ENCODE data around the gene OR4B1. TPM values are rescaled to one million over a fixed set of nuclear protein-coding genes. Genes with fewer than 3 reads are reported as not detected.

Gene OR4B1
- total RNA-seq, 1 experiment from 2014 or later: not detected

DNA sequence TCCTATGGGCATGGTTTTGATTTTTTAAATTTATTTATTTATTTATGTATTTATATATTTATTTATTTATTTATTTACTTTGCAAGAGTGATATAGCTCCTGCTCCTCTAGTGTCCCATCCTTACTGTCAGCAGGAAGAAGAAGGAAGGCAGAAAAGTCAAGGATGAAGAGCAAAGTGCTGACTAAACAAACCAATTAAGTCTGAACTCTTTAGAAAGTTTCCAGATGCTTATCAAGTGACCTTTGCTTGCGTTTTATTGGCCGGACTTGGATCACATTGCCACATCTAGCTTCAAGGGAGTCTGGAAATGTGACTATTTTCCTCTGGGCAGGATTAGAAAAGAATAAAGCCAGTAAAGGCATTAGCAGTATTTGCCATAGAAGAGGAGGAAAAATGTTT lies 8.7 kb upstream of the OR4B1 start:
- Histone ChIP-seq H3T11ph (ENCODE audit: low read length) (no peak overlapping the region), H3K4me2 (ENCODE audit: insufficient read depth, insufficient read length, low read length) (no peak overlapping the region), H4K5ac (ENCODE audit: insufficient read length, low read depth, low read length) (no peak overlapping the region), H3K27ac (ENCODE audit: insufficient read length, low read depth, low read length) (no peak overlapping the region), H4K20me1 (ENCODE audit: control insufficient read depth, insufficient read depth, insufficient read length) (no peaks in the 10 kb centered on the region), H2BK12ac (ENCODE audit: insufficient read length, low read depth, low read length) (no peak overlapping the region), H3K4ac (ENCODE audit: low read depth, low read length) (no peak overlapping the region), H3K56ac (ENCODE audit: insufficient read length, low read depth, low read length) (no peak overlapping the region), H4K91ac (ENCODE audit: insufficient read length, low read depth, low read length) (no peak overlapping the region), H3K23me2 (ENCODE audit: insufficient read length, low read depth, low read length, poor library complexity, severe bottlenecking) (no peaks in the 10 kb centered on the region), H2BK5ac (ENCODE audit: insufficient read length, low read length) (no peak overlapping the region), H3K4me1 (ENCODE audit: insufficient read depth, low read length) (no peaks in the 10 kb centered on the region), H3K9me3 (ENCODE audit: control insufficient read depth, low read depth, low read length) (peaks cover 51% of the 10 kb centered on the region), H2BK20ac (ENCODE audit: low read depth, low read length, poor library complexity, severe bottlenecking) (no peak overlapping the region), H2AFZ (ENCODE audit: low read length) (no peak overlapping the region), H4K8ac (replicated peaks; ENCODE audit: insufficient read length, low read depth, low read length) (no peak overlapping the region), H2BK15ac (ENCODE audit: low read depth, low read length) (no peak overlapping the region), H3K79me2 (ENCODE audit: insufficient read depth, low read length) (no peaks in the 10 kb centered on the region), H2AK5ac (ENCODE audit: insufficient read length, low read length) (no peak overlapping the region), H3K23ac (ENCODE audit: insufficient read length, low read depth, low read length) (no peak overlapping the region), H3K9ac (ENCODE audit: extremely low read depth, insufficient read length, low read length) (no peak overlapping the region), H2BK120ac (ENCODE audit: low read depth, low read length, poor library complexity, severe bottlenecking) (no peak overlapping the region), H3K14ac (ENCODE audit: insufficient read depth, low read length) (no peak overlapping the region), H3K18ac (ENCODE audit: insufficient read length, low read depth, low read length) (no peak overlapping the region), H3K79me1 (ENCODE audit: insufficient read depth, low read depth, low read length, poor library complexity, severe bottlenecking) (no peaks in the 10 kb centered on the region), H3K27me3 (ENCODE audit: insufficient read depth, low read length) (no peaks in the 10 kb centered on the region)
- Mint-ChIP-seq H3K27ac (no peak overlapping the region), H3K4me3 (no peak overlapping the region), H3K36me3 (ENCODE audit: insufficient read depth in 1 of 3, low read depth in 3 of 3) (peaks cover 0 to 25% (median 0%) of the 10 kb centered on the region in 3 experiments; a peak in 4 of 7 replicates), H3K9me3 (peaks cover 90 to 91% of the 10 kb centered on the region in 2 experiments), H3K27me3 (ENCODE audit: low read depth) (no peaks in the 10 kb centered on the region), H3K4me1 (no peaks in the 10 kb centered on the region)
- no peak for DNase-seq
- no CpG with 5 or more reads among the region's 2 CpGs for WGBS (ENCODE audit: extremely low coverage, insufficient read length, low lambda C conversion rate)
- TF ChIP-seq CTCF (conservative IDR thresholded peaks at IDR 0.05): no peak

Measured in H9 (cell line).